GM18951 (cell line): ENCODE measurements around the gene PDE2A.
"Not testable (repeated sequence)": the region's sequence is repeated elsewhere in the genome, so short reads cannot be mapped to it uniquely, and the experiment has no call there.

Source experiments
- POLR2A ChIP-seq: IDR thresholded peaks from 4 replicates; pipeline ENCODE4 v1.6.1; 2011; ENCODE audit warnings: mild to moderate bottlenecking; ENCODE audit not compliant: insufficient read length, insufficient read depth; ENCODE audit errors: extremely low read depth
- in situ Hi-C: fragments of 300-500 bp; cut with MboI; formaldehyde crosslinking; loops from one replicate; pipeline ENCODE4 v1.12.0; 2022; ENCODE audit warnings: low sequenced_read_pairs, mixed read lengths, inconsistent platforms; ENCODE audit not compliant: unreplicated experiment

Gene PDE2A

DNA sequence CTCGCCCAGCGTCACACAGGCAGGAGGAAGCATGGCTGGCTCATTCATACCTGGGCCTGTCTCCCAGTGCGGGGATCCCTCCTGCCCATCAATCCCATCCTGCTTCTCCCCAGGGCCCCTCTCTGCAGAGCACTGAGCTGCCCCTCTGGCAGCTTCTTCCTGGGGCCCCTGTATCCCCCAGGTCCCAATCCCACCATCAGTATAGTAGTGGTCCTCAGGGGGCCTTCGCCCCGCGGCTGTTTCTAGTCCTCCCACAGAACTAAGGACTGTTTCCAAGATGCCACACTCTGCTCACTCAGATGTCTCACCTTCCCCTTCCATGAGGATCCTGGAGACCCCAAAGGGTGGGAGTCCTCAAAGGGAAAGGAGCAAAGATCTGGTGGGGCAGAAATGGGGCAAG, 97.6 kb downstream of the PDE2A start:
- TF ChIP-seq POLR2A, result no peak
- in situ Hi-C loops, result no loop called here

DNA sequence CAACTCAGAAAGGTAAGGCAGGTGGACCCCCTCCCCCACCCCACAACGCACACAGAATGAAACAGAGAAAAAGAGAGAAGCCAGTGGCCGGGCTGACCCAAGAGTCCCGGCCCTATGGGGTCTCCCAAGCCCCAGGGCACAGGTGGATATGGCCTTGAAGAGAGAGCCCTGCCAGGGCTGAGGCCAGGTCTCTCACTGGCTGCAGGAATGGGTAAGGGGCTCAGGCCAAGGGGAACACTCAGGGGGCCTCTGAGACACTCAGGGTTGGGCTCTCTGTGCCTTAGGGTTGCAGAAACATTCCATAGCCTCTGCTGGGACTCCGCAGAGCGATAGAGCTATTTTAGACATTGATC, 98.0 kb downstream of the PDE2A start:
- TF ChIP-seq POLR2A, result no peak
- in situ Hi-C loops, result no loop called here

DNA sequence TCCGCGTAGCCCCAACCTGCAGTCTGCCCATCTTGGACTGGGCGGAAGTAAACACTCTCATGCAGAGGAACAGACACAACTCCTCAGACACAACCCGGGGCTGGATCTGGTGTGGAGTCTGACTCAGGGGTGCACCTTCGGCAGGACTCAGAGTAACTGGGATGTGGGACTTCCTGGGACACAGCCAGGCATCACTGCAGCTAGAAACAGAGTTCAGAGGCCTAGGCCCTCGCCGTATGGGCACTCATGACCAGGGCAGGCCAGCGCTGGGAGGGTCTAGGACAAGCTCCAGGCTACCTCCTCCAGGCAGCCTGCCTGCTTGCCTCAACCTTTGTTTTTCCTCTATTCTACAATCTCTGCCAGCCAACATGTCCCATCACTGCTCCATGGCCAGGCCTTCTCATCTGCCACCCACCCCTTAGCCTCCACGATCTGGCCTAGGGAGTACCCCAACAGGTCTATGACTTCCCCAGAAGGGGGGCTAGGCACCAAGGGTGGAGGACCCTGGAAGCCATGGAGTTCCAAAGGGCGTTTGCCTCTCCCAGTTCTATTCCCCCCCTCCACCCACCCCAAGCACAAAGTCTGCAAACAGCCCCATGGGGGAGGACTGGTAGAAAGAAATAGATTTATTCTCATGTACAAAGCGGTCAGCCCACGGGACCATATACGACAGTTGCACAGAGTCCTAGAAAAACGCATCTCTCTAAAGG, 98.5 kb downstream of the PDE2A start:
- in situ Hi-C loops, result no loop called here
- TF ChIP-seq POLR2A, result no peak

DNA sequence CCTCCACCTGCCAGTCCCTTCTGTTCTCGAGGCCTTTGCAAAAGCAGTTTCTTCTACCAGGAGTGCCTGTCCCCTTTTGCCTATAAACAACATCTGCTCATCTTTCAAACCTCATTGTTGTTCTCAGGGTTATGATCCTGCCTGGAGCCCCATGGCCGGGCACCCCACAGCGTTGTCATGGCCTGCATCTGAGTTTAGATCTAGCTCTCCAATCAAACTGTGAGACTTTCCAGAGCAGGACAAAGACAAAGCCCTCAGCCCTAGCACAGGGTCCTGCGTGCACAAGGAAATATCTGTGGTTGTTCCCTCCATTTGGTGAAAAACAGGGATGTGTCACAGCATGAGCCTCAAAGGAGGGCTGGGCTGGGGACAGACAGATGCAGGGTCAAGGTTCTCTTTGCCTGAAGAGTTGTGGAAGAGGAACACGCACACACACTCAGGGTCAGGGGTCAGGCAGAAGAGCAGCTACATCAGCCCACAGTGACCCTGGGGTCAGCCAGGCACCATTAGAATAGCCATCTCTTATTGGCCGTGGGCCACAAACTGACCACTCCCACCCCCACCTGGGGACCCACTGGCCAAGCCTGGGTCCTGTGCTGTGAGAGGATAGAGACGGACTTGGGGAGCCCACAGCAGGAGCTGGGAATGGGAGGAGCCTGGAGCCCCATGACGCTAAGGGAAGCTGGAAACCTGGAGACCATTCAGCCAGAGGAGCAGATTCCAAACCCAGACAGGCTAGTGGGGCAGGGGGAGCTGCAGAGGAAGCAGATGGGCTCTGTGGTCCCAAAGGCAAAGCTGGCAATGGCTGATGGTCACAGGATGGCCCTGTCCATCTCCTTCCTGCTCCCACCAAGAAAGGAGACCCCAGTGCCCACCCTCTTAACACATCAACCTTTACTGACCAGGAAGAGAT, 99.4 kb downstream of the PDE2A start:
- TF ChIP-seq POLR2A, result no peak
- in situ Hi-C loops, result no loop called here

DNA sequence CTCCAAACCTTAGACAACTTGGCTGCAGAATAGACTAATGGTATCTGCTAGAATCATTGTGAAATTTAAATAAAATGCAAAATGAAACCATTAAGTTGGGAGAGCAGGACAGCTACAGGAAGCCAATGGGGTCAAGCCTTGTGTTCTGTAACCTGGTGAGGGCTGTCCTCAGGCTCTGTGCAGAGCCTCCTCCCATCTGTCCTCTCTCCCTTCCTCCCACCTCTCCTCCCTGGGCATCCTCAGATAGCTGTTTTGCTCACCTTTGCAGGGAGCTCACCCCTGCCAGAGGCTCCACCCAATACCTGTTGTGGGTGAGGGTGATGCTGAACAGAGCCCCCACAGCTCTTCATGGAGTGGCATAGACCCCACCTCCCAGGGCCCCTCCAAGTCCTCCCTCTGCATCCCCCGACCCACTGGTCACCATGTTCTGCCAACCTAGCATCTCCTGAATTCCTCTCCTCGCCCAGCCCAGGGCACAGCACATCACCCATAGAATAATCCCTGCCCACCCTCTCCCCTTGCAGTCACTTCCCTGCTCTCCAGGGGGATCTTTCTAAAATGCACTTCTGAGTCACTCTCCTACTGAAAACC, 100.3 kb downstream of the PDE2A start:
- no peak for TF ChIP-seq POLR2A
- in situ Hi-C loops, result no loop called here

DNA sequence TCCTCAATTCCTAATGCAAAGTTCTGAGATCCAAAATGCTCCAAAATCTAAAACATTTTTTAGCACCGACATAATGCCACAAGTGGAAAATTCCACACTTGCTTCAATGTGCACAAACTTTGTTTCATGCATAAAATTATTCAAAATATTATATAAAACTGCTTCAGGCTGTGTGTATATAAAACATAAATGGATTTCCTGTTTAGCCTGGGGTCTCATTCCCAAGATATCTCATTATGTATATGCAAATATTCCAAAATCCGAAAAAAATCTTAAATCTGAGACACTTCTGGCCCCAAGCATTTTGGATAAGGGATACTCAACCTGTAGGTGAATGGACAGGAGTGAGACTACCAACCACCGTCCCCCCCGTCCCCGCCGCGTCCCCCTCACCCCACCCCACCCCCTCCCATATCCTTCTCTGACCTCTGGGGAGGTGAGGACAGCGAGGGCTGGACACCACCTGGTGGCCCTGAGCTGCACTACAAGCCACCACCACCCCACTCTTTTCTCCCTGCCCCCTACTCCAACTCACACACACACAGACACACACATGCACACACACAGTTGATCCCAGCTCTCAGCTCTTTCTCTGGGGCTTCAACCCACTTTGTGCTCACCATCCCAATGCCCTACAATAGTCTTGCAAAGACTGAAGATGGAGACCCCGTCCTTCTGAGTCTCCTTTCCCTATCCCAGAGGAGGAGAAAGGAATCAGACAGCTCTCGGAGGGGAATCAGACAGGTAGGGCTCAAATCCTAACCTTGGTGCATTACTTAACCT, 101.0 kb downstream of the PDE2A start:
- TF ChIP-seq POLR2A, result no peak
- in situ Hi-C loops, result no loop called here

DNA sequence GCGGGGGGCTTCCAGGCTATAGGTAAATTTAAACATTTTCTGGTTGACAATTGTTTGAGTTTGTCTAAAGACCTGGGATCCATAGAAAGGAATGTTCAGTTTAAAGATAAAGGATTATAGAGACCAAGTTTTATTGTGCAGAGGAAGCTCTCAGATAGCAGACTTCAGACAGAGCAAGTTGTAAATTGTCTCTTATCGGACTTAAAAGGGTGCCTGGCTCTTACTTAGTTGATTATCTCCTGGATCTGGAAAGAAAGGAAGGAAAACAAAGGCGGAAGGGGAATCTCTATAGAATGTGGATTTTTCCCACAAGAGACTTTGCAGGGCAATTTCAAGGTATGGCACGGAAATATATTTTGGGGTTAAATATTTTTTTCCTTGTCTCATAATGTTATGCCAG, 101.7 kb downstream of the PDE2A start:
- in situ Hi-C loops, result not testable (repeated sequence)

DNA sequence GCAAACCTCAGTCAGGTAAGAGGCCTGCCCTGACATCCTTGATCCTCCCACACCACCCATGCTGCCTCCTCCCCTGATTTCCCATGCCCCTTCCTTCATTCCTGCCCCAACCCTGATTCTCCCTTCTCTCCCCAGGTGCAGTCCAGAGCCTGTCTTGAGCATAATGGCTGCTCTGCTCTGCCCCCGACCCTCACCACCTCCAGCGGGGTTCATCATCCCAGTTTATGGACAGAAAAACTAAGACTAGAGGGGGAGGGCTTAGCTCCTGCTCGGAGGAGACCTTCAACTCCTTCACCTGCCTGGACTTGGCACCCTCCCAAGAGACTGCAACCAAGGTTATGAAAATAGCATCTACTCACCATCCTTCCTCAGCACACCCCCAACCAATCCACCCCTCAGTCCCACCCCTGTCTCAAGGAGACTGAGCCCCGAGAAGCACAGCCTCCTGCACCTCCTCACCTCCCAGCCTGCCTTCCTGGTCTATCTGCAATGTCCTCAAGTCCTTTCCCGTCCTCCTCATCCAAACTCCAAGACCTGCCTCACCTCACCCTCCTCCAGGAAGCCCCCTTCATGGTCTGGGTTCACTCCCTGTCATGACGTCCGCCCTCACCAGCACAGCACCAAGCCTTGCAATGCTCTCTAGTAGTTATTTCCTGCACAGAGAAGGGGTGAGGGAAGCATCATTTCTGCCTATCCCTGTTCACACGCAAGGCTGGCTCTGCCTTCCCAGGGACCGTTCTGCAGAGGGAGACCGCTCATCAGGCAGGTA, 103.1 kb downstream of the PDE2A start:
- TF ChIP-seq POLR2A, result no peak
- in situ Hi-C loops, result no loop called here

DNA sequence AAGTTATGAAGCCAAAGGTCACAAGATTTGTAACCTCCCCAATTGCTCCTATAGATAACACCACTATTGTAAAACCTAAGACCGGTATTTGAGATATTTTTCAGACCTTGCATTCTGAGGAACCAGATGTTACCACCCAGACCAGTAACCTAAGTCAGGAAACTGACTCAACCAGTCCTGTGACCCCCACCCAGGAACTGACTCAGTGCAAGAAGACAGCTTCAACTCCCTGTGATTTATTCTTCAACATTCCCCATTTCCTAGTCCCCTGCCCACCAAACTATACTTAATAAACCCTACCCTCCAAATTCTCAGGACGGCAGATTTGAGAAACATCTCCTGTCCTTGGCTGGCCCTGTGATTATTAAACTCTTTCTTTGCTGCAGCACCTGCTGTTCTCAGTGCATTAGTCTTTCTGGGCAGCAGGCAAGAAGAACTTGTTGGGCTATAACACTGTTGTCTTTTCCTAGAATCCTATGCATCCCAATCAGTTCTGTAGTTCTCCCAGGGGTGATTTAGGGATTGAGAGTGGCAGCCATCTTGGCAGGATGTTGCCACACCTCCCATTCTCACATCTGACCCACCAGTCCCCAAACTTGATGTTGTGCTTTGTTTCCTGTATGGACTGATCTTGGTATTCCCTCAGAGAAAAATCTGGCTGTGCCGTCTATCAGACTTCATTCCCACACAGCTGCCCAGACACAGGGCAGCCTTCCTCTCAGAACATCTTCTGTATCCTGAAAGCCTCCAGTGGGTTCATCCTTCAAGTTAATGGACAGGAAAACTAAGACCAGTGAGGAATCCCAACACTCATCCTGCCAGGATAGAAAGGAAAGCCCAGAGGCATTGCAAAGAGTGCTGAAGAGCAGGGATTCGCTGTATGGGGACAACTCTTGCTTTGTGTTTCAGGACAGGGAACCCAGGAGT, 104.0 kb downstream of the PDE2A start:
- TF ChIP-seq POLR2A, result no peak
- in situ Hi-C loops, result no loop called here

DNA sequence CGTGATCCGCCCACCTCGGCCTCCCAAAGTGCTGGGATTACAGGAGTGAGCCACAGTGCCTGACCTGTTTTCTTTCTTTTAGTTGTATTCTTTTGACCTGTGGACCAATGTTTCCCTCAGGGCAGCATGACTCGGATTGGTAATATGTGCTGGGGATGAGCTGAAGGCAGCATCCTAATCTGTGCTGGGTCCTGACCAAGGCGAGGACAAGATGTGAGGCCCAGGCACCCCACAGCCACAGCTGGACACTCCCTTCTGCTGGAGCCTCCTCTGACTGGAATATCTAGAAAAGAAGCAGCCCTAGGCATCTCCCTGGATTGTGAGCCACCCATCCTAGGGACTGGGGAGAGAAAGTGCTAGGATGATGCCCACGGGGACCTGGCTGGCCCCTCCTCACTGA, 105.4 kb downstream of the PDE2A start:
- in situ Hi-C loops, result no loop called here
- no peak for TF ChIP-seq POLR2A

DNA sequence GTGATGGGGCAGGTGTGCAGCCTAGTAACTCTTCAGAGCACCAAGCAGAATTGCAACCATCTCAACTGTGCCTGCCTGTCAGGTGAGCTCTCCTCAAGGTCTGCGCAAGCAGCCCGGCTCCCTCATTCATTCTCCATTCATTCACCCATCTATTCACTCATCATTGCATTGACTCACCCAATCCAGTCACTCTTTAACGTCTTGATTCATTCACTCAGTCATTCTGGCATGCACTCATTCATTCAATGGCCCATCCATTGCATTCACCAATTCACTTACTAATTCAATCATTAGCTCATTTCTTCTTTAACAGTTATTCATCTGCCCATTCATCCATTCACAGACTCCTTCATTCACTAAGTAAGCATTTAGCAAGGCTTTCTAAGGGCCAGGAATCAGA, 111.8 kb downstream of the PDE2A start:
- TF ChIP-seq POLR2A, result no peak
- in situ Hi-C loops, result no loop called here

DNA sequence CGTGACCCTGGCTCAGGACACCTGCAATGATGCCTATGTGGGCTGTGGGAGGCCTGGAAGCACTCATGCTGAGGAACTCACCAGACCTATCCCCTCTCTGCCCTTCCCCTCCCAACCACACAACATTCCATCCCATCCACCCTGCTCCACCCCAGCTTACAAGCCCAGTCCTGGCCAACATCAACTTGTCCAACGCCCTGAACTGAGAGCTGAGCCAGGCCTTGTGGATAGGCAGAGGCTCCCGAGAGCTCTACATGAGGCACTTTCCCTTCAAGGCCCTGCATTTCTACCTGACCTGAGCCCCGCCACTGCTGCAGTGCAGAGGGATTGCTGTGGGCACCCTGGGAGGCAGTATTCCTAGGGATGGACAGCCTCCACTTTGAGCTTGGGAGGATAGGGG, 112.4 kb downstream of the PDE2A start:
- in situ Hi-C loops, result no loop called here
- no peak for TF ChIP-seq POLR2A

DNA sequence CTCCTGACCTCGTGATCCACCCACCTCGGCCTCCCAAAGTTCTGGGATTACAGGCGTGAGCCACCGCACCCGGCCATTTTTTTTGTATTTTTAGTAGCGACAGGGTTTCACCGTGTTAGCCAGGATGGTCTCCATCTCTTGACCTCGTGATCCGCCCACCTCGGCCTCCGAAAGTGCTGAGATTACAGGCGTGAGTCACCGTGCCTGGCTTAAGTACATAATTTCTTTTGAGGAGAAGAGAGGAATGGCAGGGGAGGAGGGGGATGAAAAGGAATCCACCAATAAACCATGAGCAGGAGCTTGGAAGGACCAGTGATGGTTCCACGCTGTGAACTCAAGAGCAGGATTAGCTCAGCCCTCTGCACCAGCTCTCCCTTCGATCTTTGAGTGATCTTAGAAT, 113.4 kb downstream of the PDE2A start:
- in situ Hi-C loops, result not testable (repeated sequence)
